Endothelial cell of umbilical vein (primary cell): ENCODE results near the gene FANK1.

Source experiments
- CTCF ChIP-seq, 2 donors: IDR thresholded peaks; 1 replicate in 1 of 2; 2 replicates in 1 of 2; pipeline ENCODE4 v1.5.1; 2011; ENCODE audit warnings: low read length in 2 of 2, mild to moderate bottlenecking in 2 of 2, moderate library complexity in 2 of 2, control low read depth in 1 of 2, inconsistent platforms in 1 of 2, low read depth in 1 of 2; ENCODE audit not compliant: insufficient read depth in 1 of 2; ENCODE audit errors: extremely low read depth in 1 of 2
- EZH2 ChIP-seq: IDR thresholded peaks from 2 replicates; pipeline ENCODE4 v1.6.1; 2012; ENCODE audit warnings: borderline replicate concordance, low read depth, mild to moderate bottlenecking, moderate library complexity, low read length, inconsistent platforms; ENCODE audit not compliant: severe bottlenecking
- FOS ChIP-seq: IDR thresholded peaks from 2 replicates; pipeline ENCODE4 v1.6.1; 2011; ENCODE audit warnings: mild to moderate bottlenecking, low read length, moderate library complexity, borderline replicate concordance; ENCODE audit not compliant: insufficient read depth
- MAX ChIP-seq: IDR thresholded peaks from 2 replicates; pipeline ENCODE4 v1.6.1; 2011; ENCODE audit not compliant: insufficient read depth, insufficient read length
- POLR2A ChIP-seq: IDR thresholded peaks from 2 replicates; pipeline ENCODE4 v1.6.1; 2012; ENCODE audit warnings: low read depth, mild to moderate bottlenecking, control low read depth, low read length
- POLR2AphosphoS5 ChIP-seq: IDR thresholded peaks from 2 replicates; pipeline ENCODE4 v1.6.1; 2012; ENCODE audit warnings: low read depth, mild to moderate bottlenecking, control low read depth, low read length, moderate library complexity; ENCODE audit not compliant: insufficient read depth

- TF ChIP-seq CTCF (IDR thresholded peaks at IDR 0.05; ENCODE audit: extremely low read depth in 1 of 2, insufficient read depth in 1 of 2, low read depth in 1 of 2, low read length in 2 of 2) (no peak), EZH2 (no peak), MAX (no peak), POLR2A (no peak), FOS (no peak), POLR2AphosphoS5 (no peak)
These were observed 93.4 kb downstream of the FANK1 start for GRCh38 chr10:125989791-125990190.
